Neural progenitor cell (in vitro differentiated cells): ENCODE measurements around the gene NGF.

Experiments
- CTCF ChIP-seq: fragments of 200-600 bp; sonication (generic); IDR thresholded peaks from 2 replicates; pipeline ENCODE4 v1.5.1; 2017; ENCODE audit warnings: antibody characterized with exemption, mild to moderate bottlenecking
- EZH2 ChIP-seq: fragments of 200-600 bp; sonication (generic); IDR thresholded peaks from 2 replicates; pipeline ENCODE4 v1.6.1; 2017; ENCODE audit warnings: antibody characterized with exemption, mild to moderate bottlenecking, moderate library complexity

DNA sequence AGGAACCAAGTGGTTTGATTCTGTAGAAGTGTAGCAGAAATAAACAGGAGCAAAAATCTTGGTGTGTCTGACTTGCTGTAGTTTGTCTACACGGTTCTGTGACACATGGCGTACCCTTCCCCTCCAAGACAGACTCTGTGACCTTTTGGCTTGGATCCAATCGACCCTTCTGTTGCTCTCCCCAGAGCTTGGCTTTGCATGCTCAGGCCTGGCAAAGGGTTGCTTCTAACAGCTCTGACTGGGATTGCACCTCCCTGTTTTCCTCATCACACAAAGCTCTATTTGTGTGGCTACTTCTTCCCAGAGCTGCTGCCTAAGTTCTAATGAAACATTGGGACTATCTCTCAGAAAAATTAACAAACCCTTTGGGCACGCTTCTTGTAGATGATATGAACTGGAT lies 24.0 kb downstream of the NGF start:
- no peak for TF ChIP-seq CTCF
- no peak for TF ChIP-seq EZH2
